Measurements from ENCODE around the gene SART3.

DNA sequence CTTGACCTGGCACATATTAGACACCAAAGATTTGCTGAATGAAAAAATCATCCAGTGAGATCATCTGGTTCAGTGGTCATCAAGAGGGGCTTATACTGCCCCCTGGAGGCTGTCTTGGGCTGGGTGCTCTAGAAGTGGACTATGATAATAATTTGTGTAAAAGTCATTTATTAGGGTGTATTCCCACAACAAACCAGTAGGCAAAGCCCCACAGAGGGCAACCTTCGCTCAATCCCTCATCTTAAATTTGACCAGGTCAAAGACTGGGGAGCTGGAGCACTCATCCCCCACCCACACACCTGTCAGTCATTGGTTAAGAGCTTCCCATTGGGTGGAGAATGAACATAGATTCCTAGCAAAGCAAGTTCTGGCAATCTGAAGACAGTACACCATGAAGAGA lies 65.9 kb downstream of the SART3 start:
- TF ChIP-seq POLR2AphosphoS5 (IDR thresholded peaks at IDR 0.05; ENCODE audit: low read depth, low read length) (no peak), EZH2phosphoT487 (IDR thresholded peaks at IDR 0.05; ENCODE audit: borderline replicate concordance, low read depth) (no peak), EP300 (IDR thresholded peaks at IDR 0.05; ENCODE audit: borderline replicate concordance in 1 of 2, low read depth in 1 of 2, low read length in 1 of 2) (no peak)
- TF ChIP-seq, protein P1, sequence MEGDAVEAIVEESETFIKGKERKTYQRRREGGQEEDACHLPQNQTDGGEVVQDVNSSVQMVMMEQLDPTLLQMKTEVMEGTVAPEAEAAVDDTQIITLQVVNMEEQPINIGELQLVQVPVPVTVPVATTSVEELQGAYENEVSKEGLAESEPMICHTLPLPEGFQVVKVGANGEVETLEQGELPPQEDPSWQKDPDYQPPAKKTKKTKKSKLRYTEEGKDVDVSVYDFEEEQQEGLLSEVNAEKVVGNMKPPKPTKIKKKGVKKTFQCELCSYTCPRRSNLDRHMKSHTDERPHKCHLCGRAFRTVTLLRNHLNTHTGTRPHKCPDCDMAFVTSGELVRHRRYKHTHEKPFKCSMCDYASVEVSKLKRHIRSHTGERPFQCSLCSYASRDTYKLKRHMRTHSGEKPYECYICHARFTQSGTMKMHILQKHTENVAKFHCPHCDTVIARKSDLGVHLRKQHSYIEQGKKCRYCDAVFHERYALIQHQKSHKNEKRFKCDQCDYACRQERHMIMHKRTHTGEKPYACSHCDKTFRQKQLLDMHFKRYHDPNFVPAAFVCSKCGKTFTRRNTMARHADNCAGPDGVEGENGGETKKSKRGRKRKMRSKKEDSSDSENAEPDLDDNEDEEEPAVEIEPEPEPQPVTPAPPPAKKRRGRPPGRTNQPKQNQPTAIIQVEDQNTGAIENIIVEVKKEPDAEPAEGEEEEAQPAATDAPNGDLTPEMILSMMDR (IDR thresholded peaks at IDR 0.05): peak; percentile 65
- TF ChIP-seq, protein P2, sequence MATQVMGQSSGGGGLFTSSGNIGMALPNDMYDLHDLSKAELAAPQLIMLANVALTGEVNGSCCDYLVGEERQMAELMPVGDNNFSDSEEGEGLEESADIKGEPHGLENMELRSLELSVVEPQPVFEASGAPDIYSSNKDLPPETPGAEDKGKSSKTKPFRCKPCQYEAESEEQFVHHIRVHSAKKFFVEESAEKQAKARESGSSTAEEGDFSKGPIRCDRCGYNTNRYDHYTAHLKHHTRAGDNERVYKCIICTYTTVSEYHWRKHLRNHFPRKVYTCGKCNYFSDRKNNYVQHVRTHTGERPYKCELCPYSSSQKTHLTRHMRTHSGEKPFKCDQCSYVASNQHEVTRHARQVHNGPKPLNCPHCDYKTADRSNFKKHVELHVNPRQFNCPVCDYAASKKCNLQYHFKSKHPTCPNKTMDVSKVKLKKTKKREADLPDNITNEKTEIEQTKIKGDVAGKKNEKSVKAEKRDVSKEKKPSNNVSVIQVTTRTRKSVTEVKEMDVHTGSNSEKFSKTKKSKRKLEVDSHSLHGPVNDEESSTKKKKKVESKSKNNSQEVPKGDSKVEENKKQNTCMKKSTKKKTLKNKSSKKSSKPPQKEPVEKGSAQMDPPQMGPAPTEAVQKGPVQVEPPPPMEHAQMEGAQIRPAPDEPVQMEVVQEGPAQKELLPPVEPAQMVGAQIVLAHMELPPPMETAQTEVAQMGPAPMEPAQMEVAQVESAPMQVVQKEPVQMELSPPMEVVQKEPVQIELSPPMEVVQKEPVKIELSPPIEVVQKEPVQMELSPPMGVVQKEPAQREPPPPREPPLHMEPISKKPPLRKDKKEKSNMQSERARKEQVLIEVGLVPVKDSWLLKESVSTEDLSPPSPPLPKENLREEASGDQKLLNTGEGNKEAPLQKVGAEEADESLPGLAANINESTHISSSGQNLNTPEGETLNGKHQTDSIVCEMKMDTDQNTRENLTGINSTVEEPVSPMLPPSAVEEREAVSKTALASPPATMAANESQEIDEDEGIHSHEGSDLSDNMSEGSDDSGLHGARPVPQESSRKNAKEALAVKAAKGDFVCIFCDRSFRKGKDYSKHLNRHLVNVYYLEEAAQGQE (IDR thresholded peaks at IDR 0.05; ENCODE audit: low read depth, low read length): no peak
